CD8-positive, alpha-beta memory T cell (primary cell): ENCODE measurements around the gene CST9L. TPM values are rescaled to one million over a fixed set of nuclear protein-coding genes. Genes with fewer than 3 reads are reported as not detected.
A peak's percentile ranks its signal among the peaks of the same experiment; 100 is the strongest.

Source experiments
- CTCF ChIA-PET: fragments of 350-600 bp; sonication (Branson Sonifier 250); formaldehyde crosslinking; loops from one replicate; lab custom pipeline; 2021; ENCODE audit warnings: antibody characterized with exemption; lab: Charles Lee
- POLR2A ChIA-PET: fragments of 350-600 bp; sonication (Branson Sonifier 250); formaldehyde crosslinking; loops from one replicate; lab custom pipeline; 2021; ENCODE audit warnings: antibody characterized with exemption; lab: Charles Lee
- DNase-seq, 5 donors: peaks; one replicate each; pipeline versions ENCODE4 v3.0.0 to v3.0.0-alpha.2; 2020 to 2022; ENCODE audit warnings: mixed read lengths in 1 of 5
- H3K27ac ChIP-seq: one replicate; pipeline ENCODE4 v1.7.0; 2013; ENCODE audit warnings: low read depth, mild to moderate bottlenecking, low read length, moderate library complexity
- H3K27me3 ChIP-seq: 2 replicates; pipeline ENCODE4 v1.7.0; 2013; ENCODE audit warnings: low read length, mild to moderate bottlenecking; ENCODE audit not compliant: insufficient read depth, poor library complexity, severe bottlenecking
- H3K36me3 ChIP-seq: 2 replicates; pipeline ENCODE4 v1.7.0; 2013; ENCODE audit warnings: mild to moderate bottlenecking, low read length, moderate library complexity; ENCODE audit not compliant: insufficient read depth
- H3K4me1 ChIP-seq: 2 replicates; pipeline ENCODE4 v1.7.0; 2013; ENCODE audit warnings: mild to moderate bottlenecking, low read length, moderate library complexity; ENCODE audit not compliant: insufficient read depth
- H3K4me3 ChIP-seq: 2 replicates; pipeline ENCODE4 v1.7.0; 2013; ENCODE audit warnings: mild to moderate bottlenecking, low read length
- H3K9me3 ChIP-seq: 2 replicates; pipeline ENCODE4 v1.7.0; 2013; ENCODE audit warnings: mild to moderate bottlenecking, low read length
- H3K27ac Mint-ChIP-seq, 8 donors: one replicate each; pipeline ENCODE4 v1.8.0; 2020 to 2021; ENCODE audit warnings: mixed read lengths in 8 of 8, mild to moderate bottlenecking in 6 of 8, inconsistent platforms in 3 of 8, moderate library complexity in 3 of 8
- H3K27me3 Mint-ChIP-seq, 2 donors: one replicate each; pipeline ENCODE4 v1.8.0; 2020 to 2021; ENCODE audit warnings: mixed read lengths in 2 of 2, mild to moderate bottlenecking in 1 of 2, moderate library complexity in 1 of 2
- H3K36me3 Mint-ChIP-seq, 3 donors: one replicate each; pipeline ENCODE4 v1.8.0; 2020 to 2021; ENCODE audit warnings: mixed read lengths in 3 of 3, inconsistent platforms in 1 of 3, mild to moderate bottlenecking in 1 of 3
- H3K4me1 Mint-ChIP-seq, 3 donors: one replicate each; pipeline ENCODE4 v1.8.0; 2020 to 2021; ENCODE audit warnings: mixed read lengths in 3 of 3, inconsistent platforms in 1 of 3, mild to moderate bottlenecking in 1 of 3
- H3K4me3 Mint-ChIP-seq, 7 donors: one replicate each; pipeline ENCODE4 v1.8.0; 2020 to 2021; ENCODE audit warnings: mixed read lengths in 7 of 7, mild to moderate bottlenecking in 6 of 7, moderate library complexity in 4 of 7, inconsistent platforms in 2 of 7
- H3K9me3 Mint-ChIP-seq, 5 donors: one replicate each; pipeline ENCODE4 v1.8.0; 2020 to 2022; ENCODE audit warnings: mixed read lengths in 5 of 5, mild to moderate bottlenecking in 3 of 5, moderate library complexity in 2 of 5, inconsistent platforms in 1 of 5
- polyA plus RNA-seq: library from polyadenylated mRNA; unstranded; fragments of 300-500 nt; fragmentation: Illumina TruSeq; gene quantifications from one replicate; pipeline ENCODE4 v1.2.3, GENCODE V29; 2021
- total RNA-seq, 2 experiments: library from RNA; stranded (reverse); gene quantifications; one replicate each; pipeline ENCODE4 v1.2.3, GENCODE V29; 2021

The CST9L gene
- total and polyA plus RNA-seq, 3 experiments from 2014 or later: not detected

DNA sequence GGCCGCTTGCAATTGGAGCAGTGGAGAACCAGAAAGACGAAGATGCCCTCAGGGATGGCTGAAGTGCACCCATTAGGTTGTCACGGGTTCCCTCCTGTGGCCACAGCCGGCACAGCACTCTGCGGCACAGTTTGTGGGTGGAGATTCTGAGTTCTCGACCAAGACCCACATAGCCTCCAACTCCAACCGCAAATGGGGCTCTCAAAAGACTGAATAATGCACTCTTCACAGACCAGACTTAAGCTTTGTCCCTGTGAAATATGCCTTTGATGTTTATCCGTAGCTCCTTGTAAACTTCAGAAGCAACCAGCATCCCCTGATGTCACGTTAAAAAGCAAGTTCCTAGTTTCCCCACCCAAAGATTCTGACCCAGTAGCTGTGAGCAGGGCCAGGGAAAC lies 38.4 kb upstream of the CST9L start:
- Histone ChIP-seq H3K36me3 (no peaks in the 10 kb centered on the region), H3K4me1 (no peaks in the 10 kb centered on the region), H3K9me3 (no peaks in the 10 kb centered on the region), H3K27me3 (no peaks in the 10 kb centered on the region), H3K4me3 (no peak overlapping the region), H3K27ac (no peak overlapping the region)
- Mint-ChIP-seq H3K9me3 (no peaks in the 10 kb centered on the region), H3K27me3 (peaks cover 4 to 7% of the 10 kb centered on the region in 2 donors), H3K4me1 (peaks cover 0 to 5% (median 4%) of the 10 kb centered on the region in 3 donors), H3K36me3 (no peaks in the 10 kb centered on the region), H3K27ac (peak overlapping the region in 1 of 8 donors; percentile 64), H3K4me3 (no peak overlapping the region)
- CTCF ChIA-PET: interaction anchor here (1.0 to 1.8 kb wide), 4 partner anchors 9 to 257 kb away, joined by 3 to 22 read pairs (median 4); no protein-coding TSS in a partner anchor
- DNase-seq: peak; percentile 37 to 71 (median 44)
- POLR2A ChIA-PET: no interaction called here

DNA sequence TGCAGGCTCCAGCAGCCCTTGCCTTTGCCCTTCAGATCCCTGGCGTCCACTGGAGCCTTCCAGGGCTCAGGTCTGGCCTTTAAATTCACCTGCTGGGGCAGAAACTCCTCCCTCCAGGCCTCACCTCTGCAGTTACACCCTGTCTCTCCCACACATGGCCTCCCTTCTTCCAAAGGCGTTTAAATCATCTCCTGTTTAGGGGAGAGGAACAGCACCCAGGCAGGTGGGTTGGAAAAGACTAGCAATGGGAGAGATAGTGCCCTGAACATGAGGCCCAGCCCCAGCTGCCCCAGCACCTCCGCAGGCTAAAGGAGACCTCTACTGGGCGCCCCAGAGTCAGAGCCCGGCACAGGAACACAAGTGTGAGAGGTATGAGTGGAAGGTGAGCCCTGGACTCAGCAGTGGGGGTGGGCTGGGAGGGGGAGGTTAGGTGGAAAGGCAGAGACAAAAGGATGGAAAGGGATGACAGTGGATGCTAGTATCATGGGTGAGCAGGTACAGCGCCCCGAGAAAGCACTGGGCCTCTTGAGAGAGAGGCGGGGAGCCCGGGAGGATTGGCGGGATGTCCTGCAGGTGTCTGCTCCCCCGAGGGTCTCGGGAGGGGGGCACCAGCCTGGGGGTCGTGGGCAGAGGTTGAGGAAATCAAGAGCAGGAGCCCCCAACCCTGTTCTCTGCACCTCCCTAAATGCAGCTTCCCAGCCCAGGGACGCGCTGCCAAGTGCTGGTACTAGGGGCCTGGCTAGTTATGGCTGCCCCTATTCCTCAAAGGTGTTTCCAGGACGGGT lies 37.8 kb upstream of the CST9L start, which contains the start of gene CST9:
CST9 (minus strand) TSS at position 51 of the 785 bp plus-strand sequence. CDS start 53 bp downstream, outside the sequence.
- H3K36me3 Mint-ChIP-seq: no peaks in the 10 kb centered on the region
- POLR2A ChIA-PET: no interaction called here
- CTCF ChIA-PET: interaction anchor here (1.3 to 1.8 kb wide), 3 partner anchors 164 to 256 kb away, joined by 3 to 22 read pairs (median 3); no protein-coding TSS in a partner anchor

GRCh38 chr20:23604306-23604705 lies 36.0 kb upstream of the CST9L start:
- no peaks in the 10 kb centered on the region for H3K4me1 ChIP-seq
- H3K27ac ChIP-seq: no peak overlapping the region
- H3K4me3 ChIP-seq: no peak overlapping the region
- no peak for DNase-seq
- H3K27me3 ChIP-seq: no peaks in the 10 kb centered on the region
- Mint-ChIP-seq H3K4me3 (no peak overlapping the region), H3K27ac (no peak overlapping the region), H3K4me1 (peaks cover 0 to 5% (median 4%) of the 10 kb centered on the region in 3 donors), H3K36me3 (no peaks in the 10 kb centered on the region), H3K27me3 (peaks cover 4 to 7% of the 10 kb centered on the region in 2 donors), H3K9me3 (no peaks in the 10 kb centered on the region)
- no peaks in the 10 kb centered on the region for H3K9me3 ChIP-seq
- ChIA-PET CTCF (interaction anchor here (1.8 kb wide), 1 partner anchor 162 kb away, joined by 9 read pairs; no protein-coding TSS in a partner anchor), POLR2A (no interaction called here)
- H3K36me3 ChIP-seq: no peaks in the 10 kb centered on the region

More for the DNA sequence above, 37.8 kb upstream of the CST9L start, which contains the start of gene CST9:
- H3K27me3 Mint-ChIP-seq: peaks cover 4 to 7% of the 10 kb centered on the region in 2 donors
- peaks cover 0 to 5% (median 4%) of the 10 kb centered on the region in 3 donors for H3K4me1 Mint-ChIP-seq
- no peak within 1 kb of the TSS for H3K4me3 Mint-ChIP-seq
- Histone ChIP-seq H3K4me3 (no peak within 1 kb of the TSS), H3K27ac (no peak within 1 kb of the TSS), H3K27me3 (no peaks in the 10 kb centered on the region), H3K36me3 (no peaks in the 10 kb centered on the region), H3K4me1 (no peaks in the 10 kb centered on the region), H3K9me3 (no peaks in the 10 kb centered on the region)
- no peaks in the 10 kb centered on the region for H3K9me3 Mint-ChIP-seq
- peak within 1 kb of the TSS in 3 of 8 donors; percentile 51 to 58 (median 57) for H3K27ac Mint-ChIP-seq
- DNase-seq: no peak

- peaks cover 4 to 7% of the 10 kb centered on the region in 2 donors for H3K27me3 Mint-ChIP-seq
- ChIA-PET CTCF (interaction anchor here (1.8 kb wide), 1 partner anchor 161 kb away, joined by 9 read pairs; no protein-coding TSS in a partner anchor), POLR2A (no interaction called here)
- Histone ChIP-seq H3K27me3 (no peaks in the 10 kb centered on the region), H3K4me1 (no peaks in the 10 kb centered on the region), H3K4me3 (no peak overlapping the region), H3K27ac (no peak overlapping the region), H3K36me3 (no peaks in the 10 kb centered on the region), H3K9me3 (no peaks in the 10 kb centered on the region)
- no peak for DNase-seq
- peaks cover 0 to 5% (median 4%) of the 10 kb centered on the region in 3 donors for H3K4me1 Mint-ChIP-seq
- no peaks in the 10 kb centered on the region for H3K9me3 Mint-ChIP-seq
- H3K36me3 Mint-ChIP-seq: no peaks in the 10 kb centered on the region
- H3K27ac Mint-ChIP-seq: no peak overlapping the region
- no peak overlapping the region for H3K4me3 Mint-ChIP-seq
These were observed 35.0 kb upstream of the CST9L start for GRCh38 chr20:23603321-23603720.

- H3K27ac Mint-ChIP-seq: no peak overlapping the region
- H3K27ac ChIP-seq: no peak overlapping the region
These were observed 34.4 kb upstream of the CST9L start for GRCh38 chr20:23602699-23603098.

DNA sequence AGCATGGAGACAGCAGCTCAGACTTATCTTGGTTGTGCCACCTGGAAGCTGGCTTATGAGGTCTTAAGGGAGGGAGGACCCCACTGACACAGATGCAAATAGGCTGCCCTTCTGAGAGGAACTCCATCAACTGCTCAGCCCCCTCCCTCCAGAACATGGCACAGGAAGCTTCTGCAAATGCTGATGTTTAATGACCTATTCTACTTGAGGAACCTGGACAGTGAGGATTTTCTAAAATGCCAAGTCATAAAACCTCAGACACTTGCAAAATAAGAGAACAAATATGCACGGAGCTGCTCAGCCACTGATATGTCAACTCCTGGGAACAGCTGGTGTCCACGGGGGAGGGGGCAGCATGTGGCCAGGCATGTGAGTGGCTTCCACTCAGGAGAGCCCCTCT lies 34.0 kb upstream of the CST9L start:
- Mint-ChIP-seq H3K27ac (no peak overlapping the region), H3K4me1 (peaks cover 0 to 5% (median 4%) of the 10 kb centered on the region in 3 donors), H3K9me3 (no peaks in the 10 kb centered on the region), H3K27me3 (peaks cover 4 to 7% of the 10 kb centered on the region in 2 donors), H3K4me3 (no peak overlapping the region), H3K36me3 (no peaks in the 10 kb centered on the region)
- no peak overlapping the region for H3K4me3 ChIP-seq
- no peaks in the 10 kb centered on the region for H3K9me3 ChIP-seq
- H3K36me3 ChIP-seq: no peaks in the 10 kb centered on the region
- DNase-seq: no peak
- H3K27ac ChIP-seq: no peak overlapping the region
- CTCF ChIA-PET: no interaction called here
- no peaks in the 10 kb centered on the region for H3K27me3 ChIP-seq
- H3K4me1 ChIP-seq: no peaks in the 10 kb centered on the region
- POLR2A ChIA-PET: no interaction called here

More at GRCh38 chr20:23602699-23603098, 34.4 kb upstream of the CST9L start:
- Mint-ChIP-seq H3K36me3 (no peaks in the 10 kb centered on the region), H3K27me3 (peaks cover 4 to 7% of the 10 kb centered on the region in 2 donors), H3K4me3 (no peak overlapping the region), H3K4me1 (peaks cover 0 to 5% (median 4%) of the 10 kb centered on the region in 3 donors), H3K9me3 (no peaks in the 10 kb centered on the region)
- Histone ChIP-seq H3K4me3 (no peak overlapping the region), H3K27me3 (no peaks in the 10 kb centered on the region), H3K9me3 (no peaks in the 10 kb centered on the region), H3K4me1 (no peaks in the 10 kb centered on the region), H3K36me3 (no peaks in the 10 kb centered on the region)
- ChIA-PET CTCF (interaction anchor here (1.8 kb wide), 1 partner anchor 161 kb away, joined by 9 read pairs; no protein-coding TSS in a partner anchor), POLR2A (no interaction called here)
- DNase-seq: no peak

- Histone ChIP-seq H3K27me3 (no peaks in the 10 kb centered on the region), H3K9me3 (no peaks in the 10 kb centered on the region), H3K4me3 (no peak overlapping the region), H3K4me1 (no peaks in the 10 kb centered on the region), H3K27ac (no peak overlapping the region), H3K36me3 (no peaks in the 10 kb centered on the region)
- H3K27me3 Mint-ChIP-seq: peaks cover 4 to 7% of the 10 kb centered on the region in 2 donors
- ChIA-PET POLR2A (no interaction called here), CTCF (interaction anchor here (1.1 kb wide), 1 partner anchor 160 kb away, joined by 4 read pairs; no protein-coding TSS in a partner anchor)
- no peaks in the 10 kb centered on the region for H3K36me3 Mint-ChIP-seq
- H3K9me3 Mint-ChIP-seq: no peaks in the 10 kb centered on the region
- H3K27ac Mint-ChIP-seq: no peak overlapping the region
- no peak for DNase-seq
- H3K4me3 Mint-ChIP-seq: no peak overlapping the region
- peaks cover 0 to 3% (median 3%) of the 10 kb centered on the region in 3 donors for H3K4me1 Mint-ChIP-seq
These were observed 33.4 kb upstream of the CST9L start for GRCh38 chr20:23601715-23602114.

DNA sequence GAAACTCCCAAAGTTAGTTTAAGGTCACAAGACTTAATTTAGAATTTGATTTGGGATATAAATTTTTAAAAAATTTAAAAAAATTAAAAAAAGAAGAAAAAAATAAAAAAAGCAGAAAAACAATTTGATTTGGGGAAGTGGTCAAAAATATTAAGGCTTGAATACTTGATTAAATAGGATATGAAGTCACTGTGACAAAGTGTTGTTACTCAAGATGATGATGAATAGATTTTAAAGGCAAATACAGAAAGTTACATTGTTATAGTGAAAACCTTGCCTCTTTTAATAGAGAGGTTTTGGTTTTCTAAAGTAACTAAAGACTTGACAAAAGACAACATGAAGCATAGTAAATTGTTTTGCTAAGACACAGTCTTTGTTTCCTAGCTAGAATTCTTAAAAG lies 30.2 kb upstream of the CST9L start:
- Histone ChIP-seq H3K27me3 (no peaks in the 10 kb centered on the region), H3K27ac (no peak overlapping the region), H3K9me3 (no peaks in the 10 kb centered on the region), H3K36me3 (no peaks in the 10 kb centered on the region), H3K4me3 (no peak overlapping the region), H3K4me1 (no peaks in the 10 kb centered on the region)
- Mint-ChIP-seq H3K27me3 (peaks cover 0 to 2% of the 10 kb centered on the region in 2 donors), H3K36me3 (no peaks in the 10 kb centered on the region), H3K27ac (no peak overlapping the region), H3K9me3 (no peaks in the 10 kb centered on the region), H3K4me1 (no peaks in the 10 kb centered on the region), H3K4me3 (no peak overlapping the region)
- ChIA-PET CTCF (interaction anchor here (1.1 to 1.4 kb wide), 2 partner anchors 9 to 11 kb away, joined by 3 to 4 read pairs; no protein-coding TSS in a partner anchor), POLR2A (no interaction called here)
- no peak for DNase-seq
